ENCODE data around the gene ADGRA3.

DNA sequence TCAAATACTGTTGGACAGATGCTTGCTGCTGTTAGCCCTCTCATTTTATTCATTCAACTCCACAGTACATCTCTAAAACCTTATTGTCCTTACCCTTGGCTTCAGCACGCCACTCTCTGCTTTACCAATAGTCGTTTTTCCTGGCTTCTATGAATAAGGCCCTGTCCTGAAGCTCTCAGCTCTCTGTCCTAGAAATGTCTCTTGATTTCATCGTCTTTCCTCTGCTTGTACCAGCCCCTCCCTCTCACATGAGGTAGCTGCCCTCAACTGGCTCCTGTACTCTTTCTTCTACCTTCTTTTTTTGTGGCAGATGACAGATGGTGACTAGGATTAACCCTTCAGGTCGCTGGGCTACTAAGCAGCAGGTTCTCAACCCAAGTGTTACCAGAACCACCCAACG lies 11.4 kb downstream of the ADGRA3 start:
- TF ChIP-seq, protein P1, sequence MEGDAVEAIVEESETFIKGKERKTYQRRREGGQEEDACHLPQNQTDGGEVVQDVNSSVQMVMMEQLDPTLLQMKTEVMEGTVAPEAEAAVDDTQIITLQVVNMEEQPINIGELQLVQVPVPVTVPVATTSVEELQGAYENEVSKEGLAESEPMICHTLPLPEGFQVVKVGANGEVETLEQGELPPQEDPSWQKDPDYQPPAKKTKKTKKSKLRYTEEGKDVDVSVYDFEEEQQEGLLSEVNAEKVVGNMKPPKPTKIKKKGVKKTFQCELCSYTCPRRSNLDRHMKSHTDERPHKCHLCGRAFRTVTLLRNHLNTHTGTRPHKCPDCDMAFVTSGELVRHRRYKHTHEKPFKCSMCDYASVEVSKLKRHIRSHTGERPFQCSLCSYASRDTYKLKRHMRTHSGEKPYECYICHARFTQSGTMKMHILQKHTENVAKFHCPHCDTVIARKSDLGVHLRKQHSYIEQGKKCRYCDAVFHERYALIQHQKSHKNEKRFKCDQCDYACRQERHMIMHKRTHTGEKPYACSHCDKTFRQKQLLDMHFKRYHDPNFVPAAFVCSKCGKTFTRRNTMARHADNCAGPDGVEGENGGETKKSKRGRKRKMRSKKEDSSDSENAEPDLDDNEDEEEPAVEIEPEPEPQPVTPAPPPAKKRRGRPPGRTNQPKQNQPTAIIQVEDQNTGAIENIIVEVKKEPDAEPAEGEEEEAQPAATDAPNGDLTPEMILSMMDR (IDR thresholded peaks at IDR 0.05): no peak
- TF ChIP-seq POLR2A (IDR thresholded peaks at IDR 0.05) (no peak), POLR2AphosphoS5 (IDR thresholded peaks at IDR 0.05) (no peak), EP300 (IDR thresholded peaks at IDR 0.05) (no peak)

Measured in upper lobe of left lung (tissue), 4 donors.